22Rv1 (cell line): ENCODE results near the gene GANAB.

ENCODE experiments used
- CTCF ChIP-seq: fragments of 450-650 bp; IDR thresholded peaks from 2 replicates; pipeline ENCODE4 v1.5.1; 2017; ENCODE audit warnings: mild to moderate bottlenecking
- ZFX ChIP-seq: fragments of 450-650 bp; IDR thresholded peaks from 2 replicates; pipeline ENCODE4 v1.6.1; 2017; ENCODE audit warnings: antibody characterized with exemption, borderline replicate concordance

GRCh38 chr11:62605467-62605866 is 40.9 kb downstream of the GANAB start:
- TF ChIP-seq CTCF: no peak
- no peak for TF ChIP-seq ZFX
